H1 (cell line): ENCODE measurements around the gene ADAT3. TPM values are rescaled to one million over a fixed set of nuclear protein-coding genes. Genes with fewer than 3 reads are reported as not detected.

ENCODE experiments used
- RXRA ChIP-seq: IDR thresholded peaks from 2 replicates; pipeline ENCODE4 v1.6.1; 2011; ENCODE audit warnings: low read depth, mild to moderate bottlenecking, low read length, moderate library complexity; ENCODE audit not compliant: insufficient read depth
- polyA plus RNA-seq, 7 experiments: library from polyadenylated mRNA; depleted of rRNA in 3 of 7; stranded (reverse) in 5 of 7; unstranded in 2 of 7; fragments of >200 nt in 5 of 7; fragments of 200-250 nt in 2 of 7; gene quantifications; 1 replicate in 5 of 7; 2 replicates in 1 of 7; 4 replicates in 1 of 7; pipeline versions ENCODE4 v1.2.1 to v1.2.3, GENCODE V29; 2011 to 2013; ENCODE audit warnings: missing spikeins in 2 of 7, mixed read lengths in 2 of 7
- total RNA-seq: library from RNA; stranded (reverse); fragmentation: NEBNext Ultra II Directional; extraction: Animal tissue kit (Norgen Biotek cat#: 25700); gene quantifications from 2 replicates; pipeline ENCODE4 v1.2.1, GENCODE V29; 2021
- TF ChIP-seq, protein P1 (sequence below): IDR thresholded peaks from 2 replicates; pipeline ENCODE4 v1.6.1; 2012; ENCODE audit warnings: inconsistent platforms
- TF ChIP-seq, protein P2 (sequence below), 3 experiments: IDR thresholded peaks; 1 replicate in 2 of 3; 2 replicates in 1 of 3; pipeline versions ENCODE4 v1.5.1 to v1.6.1; 2011; ENCODE audit warnings: low read length in 3 of 3, mild to moderate bottlenecking in 3 of 3, inconsistent platforms in 2 of 3, low read depth in 1 of 3, moderate library complexity in 1 of 3; ENCODE audit not compliant: insufficient read depth in 1 of 3; ENCODE audit errors: control extremely low read depth in 1 of 3

Gene ADAT3
- total and polyA plus RNA-seq, 2 of the 8 experiments (the other 6 are each of a cell fraction or from before 2014, with no cell fraction given) = 5.4 to 10.8 TPM

DNA sequence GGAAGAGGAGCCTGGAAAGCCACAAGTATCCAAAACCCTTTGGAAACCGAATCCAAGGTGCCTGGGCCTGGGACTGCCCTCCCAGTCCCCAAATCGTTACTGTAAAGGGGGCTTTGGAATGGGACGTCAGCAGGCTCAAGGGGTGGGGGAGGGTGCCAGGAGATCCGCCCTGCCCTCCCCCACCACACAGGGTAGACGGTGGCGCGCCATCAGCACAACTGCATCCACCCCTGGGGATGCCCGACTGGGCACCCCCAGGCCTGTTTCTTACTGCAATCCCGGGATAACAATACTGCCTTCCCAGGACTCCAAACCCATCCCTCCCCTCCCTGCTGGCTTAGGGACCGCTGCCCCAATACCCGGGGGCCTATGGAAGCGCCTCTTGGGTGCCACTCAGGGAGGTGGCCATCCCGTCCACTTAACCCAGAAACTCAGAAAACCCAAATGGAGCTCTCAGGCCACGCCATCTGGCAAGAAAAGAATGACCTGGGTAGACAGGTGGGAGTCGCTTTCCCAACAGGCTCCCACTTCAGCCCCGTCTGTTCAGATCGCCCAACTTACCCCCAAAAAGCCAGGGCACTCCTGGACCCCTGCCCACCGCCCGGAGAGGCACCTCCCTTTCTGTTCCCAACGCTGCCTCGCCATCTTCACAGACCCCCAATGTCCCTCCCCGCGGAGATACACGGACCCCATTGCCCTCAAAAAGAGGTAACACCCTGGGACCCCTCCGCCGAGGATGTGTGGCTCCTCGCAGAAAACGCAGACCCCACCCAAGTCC is 44.2 kb upstream of the ADAT3 start (continued):
- TF ChIP-seq, protein P1, sequence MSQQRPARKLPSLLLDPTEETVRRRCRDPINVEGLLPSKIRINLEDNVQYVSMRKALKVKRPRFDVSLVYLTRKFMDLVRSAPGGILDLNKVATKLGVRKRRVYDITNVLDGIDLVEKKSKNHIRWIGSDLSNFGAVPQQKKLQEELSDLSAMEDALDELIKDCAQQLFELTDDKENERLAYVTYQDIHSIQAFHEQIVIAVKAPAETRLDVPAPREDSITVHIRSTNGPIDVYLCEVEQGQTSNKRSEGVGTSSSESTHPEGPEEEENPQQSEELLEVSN = no peak
- TF ChIP-seq, protein P2, sequence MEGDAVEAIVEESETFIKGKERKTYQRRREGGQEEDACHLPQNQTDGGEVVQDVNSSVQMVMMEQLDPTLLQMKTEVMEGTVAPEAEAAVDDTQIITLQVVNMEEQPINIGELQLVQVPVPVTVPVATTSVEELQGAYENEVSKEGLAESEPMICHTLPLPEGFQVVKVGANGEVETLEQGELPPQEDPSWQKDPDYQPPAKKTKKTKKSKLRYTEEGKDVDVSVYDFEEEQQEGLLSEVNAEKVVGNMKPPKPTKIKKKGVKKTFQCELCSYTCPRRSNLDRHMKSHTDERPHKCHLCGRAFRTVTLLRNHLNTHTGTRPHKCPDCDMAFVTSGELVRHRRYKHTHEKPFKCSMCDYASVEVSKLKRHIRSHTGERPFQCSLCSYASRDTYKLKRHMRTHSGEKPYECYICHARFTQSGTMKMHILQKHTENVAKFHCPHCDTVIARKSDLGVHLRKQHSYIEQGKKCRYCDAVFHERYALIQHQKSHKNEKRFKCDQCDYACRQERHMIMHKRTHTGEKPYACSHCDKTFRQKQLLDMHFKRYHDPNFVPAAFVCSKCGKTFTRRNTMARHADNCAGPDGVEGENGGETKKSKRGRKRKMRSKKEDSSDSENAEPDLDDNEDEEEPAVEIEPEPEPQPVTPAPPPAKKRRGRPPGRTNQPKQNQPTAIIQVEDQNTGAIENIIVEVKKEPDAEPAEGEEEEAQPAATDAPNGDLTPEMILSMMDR (IDR thresholded peaks at IDR 0.05; ENCODE audit: control extremely low read depth in 1 of 3, insufficient read depth in 1 of 3, low read depth in 1 of 3, low read length in 3 of 3) = no peak
- TF ChIP-seq RXRA = no peak
